Breast epithelium (tissue), 3 donors: ENCODE results near the gene CLEC4F.
"Not testable (repeated sequence)": the region's sequence is repeated elsewhere in the genome, so short reads cannot be mapped to it uniquely, and the experiment has no call there.

Experiments used
- POLR2A ChIP-seq: fragments of 450-650 bp; IDR thresholded peaks from one replicate; pipeline ENCODE4 v1.6.1; 2016; ENCODE audit warnings: antibody characterized with exemption, mild to moderate bottlenecking, moderate library complexity
- TF ChIP-seq, protein P1 (sequence below), 3 donors: fragments of 450-650 bp; IDR thresholded peaks; one replicate each; pipeline ENCODE4 v1.5.1; 2016 to 2017; ENCODE audit warnings: antibody characterized with exemption in 3 of 3, mild to moderate bottlenecking in 3 of 3, moderate library complexity in 3 of 3

DNA sequence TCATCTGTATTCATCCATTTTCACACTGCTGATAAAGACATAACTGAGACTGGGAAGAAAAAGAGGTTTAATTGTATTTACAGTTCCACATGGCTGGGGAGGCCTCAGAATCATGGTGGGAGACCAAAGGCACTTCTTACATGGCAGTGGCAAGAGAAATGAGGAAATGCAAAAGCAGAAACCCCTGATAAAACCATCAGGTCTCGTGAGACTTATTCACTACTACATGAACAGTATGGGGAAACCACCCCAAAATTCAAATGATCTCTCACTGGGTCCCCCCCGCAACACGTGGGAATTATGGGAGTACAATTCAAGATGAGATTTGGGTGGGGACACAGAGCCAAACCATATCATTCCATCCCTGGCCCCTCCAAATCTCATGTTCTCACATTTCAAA lies 22.4 kb downstream of the CLEC4F start:
- TF ChIP-seq, protein P1, sequence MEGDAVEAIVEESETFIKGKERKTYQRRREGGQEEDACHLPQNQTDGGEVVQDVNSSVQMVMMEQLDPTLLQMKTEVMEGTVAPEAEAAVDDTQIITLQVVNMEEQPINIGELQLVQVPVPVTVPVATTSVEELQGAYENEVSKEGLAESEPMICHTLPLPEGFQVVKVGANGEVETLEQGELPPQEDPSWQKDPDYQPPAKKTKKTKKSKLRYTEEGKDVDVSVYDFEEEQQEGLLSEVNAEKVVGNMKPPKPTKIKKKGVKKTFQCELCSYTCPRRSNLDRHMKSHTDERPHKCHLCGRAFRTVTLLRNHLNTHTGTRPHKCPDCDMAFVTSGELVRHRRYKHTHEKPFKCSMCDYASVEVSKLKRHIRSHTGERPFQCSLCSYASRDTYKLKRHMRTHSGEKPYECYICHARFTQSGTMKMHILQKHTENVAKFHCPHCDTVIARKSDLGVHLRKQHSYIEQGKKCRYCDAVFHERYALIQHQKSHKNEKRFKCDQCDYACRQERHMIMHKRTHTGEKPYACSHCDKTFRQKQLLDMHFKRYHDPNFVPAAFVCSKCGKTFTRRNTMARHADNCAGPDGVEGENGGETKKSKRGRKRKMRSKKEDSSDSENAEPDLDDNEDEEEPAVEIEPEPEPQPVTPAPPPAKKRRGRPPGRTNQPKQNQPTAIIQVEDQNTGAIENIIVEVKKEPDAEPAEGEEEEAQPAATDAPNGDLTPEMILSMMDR (IDR thresholded peaks at IDR 0.05), result not testable (repeated sequence)
- TF ChIP-seq POLR2A, result not testable (repeated sequence)
